Hematopoietic multipotent progenitor cell treated with erythropoietin and hydrocortisone succinate and interleukin-3 and kit ligand, for 17 days (in vitro differentiated cells): ENCODE results near the gene GRK2.
"Not testable (repeated sequence)": the region's sequence is repeated elsewhere in the genome, so short reads cannot be mapped to it uniquely, and the experiment has no call there.

Experiments used
- DNase-seq: peaks from one replicate; pipeline ENCODE4 v3.0.0-alpha.2; 2015; ENCODE audit warnings: low spot score

Gene GRK2

GRCh38 chr11:67266449-67267187, at the start of gene GRK2:
Gene GRK2, plus strand, starts transcription at chr11:67266473. Its CDS starts 227 bp downstream, at chr11:67266700.
- no peak for DNase-seq

GRCh38 chr11:67227726-67228125, 38.5 kb upstream of the GRK2 start:
- no peak for DNase-seq

GRCh38 chr11:67230406-67230805, 35.9 kb upstream of the GRK2 start:
- no peak for DNase-seq

GRCh38 chr11:67230886-67231285, 35.4 kb upstream of the GRK2 start:
- no peak for DNase-seq

GRCh38 chr11:67233584-67234190, 32.6 kb upstream of the GRK2 start:
- no peak for DNase-seq

- DNase-seq = not testable (repeated sequence)
Measured at GRCh38 chr11:67234571-67234970, 31.7 kb upstream of the GRK2 start.

GRCh38 chr11:67237574-67237973, 28.7 kb upstream of the GRK2 start:
- no peak for DNase-seq

GRCh38 chr11:67238894-67239782, 27.1 kb upstream of the GRK2 start:
- DNase-seq = no peak

- DNase-seq = peak; percentile 74
Measured at GRCh38 chr11:67239783-67240575, 26.3 kb upstream of the GRK2 start.

- peak; percentile 39 for DNase-seq
Measured at GRCh38 chr11:67240576-67241389, 25.5 kb upstream of the GRK2 start.

- DNase-seq = no peak
Measured at GRCh38 chr11:67242548-67242947, 23.7 kb upstream of the GRK2 start.

- no peak for DNase-seq
Measured at GRCh38 chr11:67243051-67243450, 23.2 kb upstream of the GRK2 start.

- DNase-seq = no peak
Measured at GRCh38 chr11:67245046-67245445, 21.2 kb upstream of the GRK2 start.

- DNase-seq = no peak
Measured at GRCh38 chr11:67247946-67248550, 18.2 kb upstream of the GRK2 start.

- DNase-seq = no peak
Measured at GRCh38 chr11:67248653-67249052, 17.6 kb upstream of the GRK2 start.

GRCh38 chr11:67250059-67251043, 15.9 kb upstream of the GRK2 start:
- no peak for DNase-seq

- DNase-seq = no peak
Measured at GRCh38 chr11:67251841-67252240, 14.4 kb upstream of the GRK2 start.

GRCh38 chr11:67252831-67253239, 13.4 kb upstream of the GRK2 start:
- DNase-seq = peak; percentile 38

GRCh38 chr11:67253872-67254624, 12.2 kb upstream of the GRK2 start:
- no peak for DNase-seq
